ENCODE results near the gene BCAP31. TPM values are rescaled to one million over a fixed set of nuclear protein-coding genes. Genes with fewer than 3 reads are reported as not detected.
A peak's percentile ranks its signal among the peaks of the same experiment; 100 is the strongest.

The BCAP31 gene
- total and polyA plus RNA-seq, 12 donors: 70.2 to 164 (median 85.4) TPM

DNA sequence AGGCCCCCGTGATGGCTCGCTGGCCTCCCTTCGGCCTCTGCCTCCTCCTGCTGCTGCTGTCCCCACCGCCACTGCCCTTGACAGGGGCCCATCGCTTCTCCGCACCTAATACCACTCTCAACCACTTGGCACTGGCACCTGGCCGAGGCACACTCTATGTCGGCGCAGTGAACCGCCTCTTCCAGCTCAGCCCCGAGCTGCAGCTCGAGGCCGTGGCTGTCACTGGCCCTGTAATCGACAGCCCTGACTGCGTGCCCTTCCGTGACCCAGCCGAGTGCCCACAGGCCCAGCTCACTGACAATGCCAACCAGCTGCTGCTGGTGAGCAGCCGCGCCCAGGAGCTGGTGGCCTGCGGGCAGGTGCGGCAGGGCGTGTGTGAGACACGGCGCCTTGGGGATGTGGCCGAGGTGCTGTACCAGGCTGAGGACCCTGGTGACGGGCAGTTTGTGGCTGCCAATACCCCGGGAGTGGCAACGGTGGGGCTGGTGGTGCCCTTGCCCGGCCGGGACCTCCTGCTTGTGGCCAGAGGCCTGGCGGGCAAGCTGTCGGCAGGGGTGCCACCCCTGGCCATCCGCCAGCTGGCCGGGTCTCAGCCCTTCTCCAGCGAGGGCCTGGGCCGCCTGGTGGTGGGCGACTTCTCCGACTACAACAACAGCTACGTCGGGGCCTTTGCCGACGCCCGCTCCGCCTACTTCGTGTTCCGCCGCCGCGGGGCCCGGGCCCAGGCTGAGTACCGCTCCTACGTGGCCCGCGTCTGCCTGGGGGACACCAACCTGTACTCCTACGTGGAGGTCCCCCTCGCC is 42.9 kb upstream of the BCAP31 start:
- Histone ChIP-seq H3K9me3 (no peaks in the 10 kb centered on the region), H3K27me3 (peaks cover 0 to 11% (median 0%) of the 10 kb centered on the region in 7 donors), H3K27ac (no peak overlapping the region), H3K4me3 (no peak overlapping the region), H3K4me1 (peaks cover 3 to 23% (median 15%) of the 10 kb centered on the region in 9 donors), H3K36me3 (no peaks in the 10 kb centered on the region)
- intact Hi-C loops (cut with DNase I): loop anchor here in 2 of 10 donors (5.0 to 10.0 kb wide), 2 partner anchors 185 to 188 kb away; no protein-coding TSS in a partner anchor
- 90 to 94% methylated on average over 30 to 54 of the region's 56 CpGs for WGBS, 2 donors
- TF ChIP-seq, protein P1, sequence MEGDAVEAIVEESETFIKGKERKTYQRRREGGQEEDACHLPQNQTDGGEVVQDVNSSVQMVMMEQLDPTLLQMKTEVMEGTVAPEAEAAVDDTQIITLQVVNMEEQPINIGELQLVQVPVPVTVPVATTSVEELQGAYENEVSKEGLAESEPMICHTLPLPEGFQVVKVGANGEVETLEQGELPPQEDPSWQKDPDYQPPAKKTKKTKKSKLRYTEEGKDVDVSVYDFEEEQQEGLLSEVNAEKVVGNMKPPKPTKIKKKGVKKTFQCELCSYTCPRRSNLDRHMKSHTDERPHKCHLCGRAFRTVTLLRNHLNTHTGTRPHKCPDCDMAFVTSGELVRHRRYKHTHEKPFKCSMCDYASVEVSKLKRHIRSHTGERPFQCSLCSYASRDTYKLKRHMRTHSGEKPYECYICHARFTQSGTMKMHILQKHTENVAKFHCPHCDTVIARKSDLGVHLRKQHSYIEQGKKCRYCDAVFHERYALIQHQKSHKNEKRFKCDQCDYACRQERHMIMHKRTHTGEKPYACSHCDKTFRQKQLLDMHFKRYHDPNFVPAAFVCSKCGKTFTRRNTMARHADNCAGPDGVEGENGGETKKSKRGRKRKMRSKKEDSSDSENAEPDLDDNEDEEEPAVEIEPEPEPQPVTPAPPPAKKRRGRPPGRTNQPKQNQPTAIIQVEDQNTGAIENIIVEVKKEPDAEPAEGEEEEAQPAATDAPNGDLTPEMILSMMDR (IDR thresholded peaks at IDR 0.05): no peak
- DNase-seq (peak in 1 of 2 donors; percentile 10), ATAC-seq (no peak)

DNA sequence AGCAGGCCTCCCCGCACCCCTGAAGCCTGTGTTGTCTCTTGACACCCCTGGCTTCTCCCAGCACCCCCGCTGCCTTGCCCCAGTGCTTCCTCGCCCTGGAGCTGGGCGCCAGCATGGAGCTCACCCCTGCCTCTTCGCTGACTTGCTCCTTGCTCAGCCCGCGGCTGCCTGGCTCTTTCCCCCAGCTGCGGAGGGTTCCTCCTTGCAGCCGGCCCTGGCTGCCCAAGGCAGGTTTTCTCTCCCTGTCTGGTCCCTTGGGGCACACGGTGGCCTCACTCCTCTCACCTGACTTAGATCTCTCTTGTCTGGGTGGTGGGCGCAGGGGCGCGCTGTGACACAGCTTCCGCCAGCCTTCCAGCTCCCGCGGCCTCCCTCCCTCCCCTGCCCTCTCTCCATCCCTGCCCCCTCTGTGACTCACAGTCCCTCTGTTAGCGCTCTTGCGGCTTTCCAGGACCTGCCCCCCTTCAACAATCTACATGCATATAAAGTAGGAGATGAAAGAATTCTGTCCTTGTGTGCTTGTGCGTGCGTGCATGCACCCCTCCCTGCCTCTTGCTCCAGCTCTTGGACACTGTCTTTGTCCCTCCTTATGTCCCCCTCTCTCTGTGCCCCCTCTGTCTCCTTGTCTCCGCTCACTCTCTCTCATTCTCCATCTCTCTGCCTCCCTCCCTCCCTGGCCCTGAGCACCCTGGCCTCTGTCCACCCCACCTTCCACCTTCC is 42.1 kb upstream of the BCAP31 start:
- intact Hi-C loops (cut with DNase I): loop anchor here in 2 of 10 donors (5.0 to 10.0 kb wide), 2 partner anchors 186 to 189 kb away; no protein-coding TSS in a partner anchor
- DNase-seq: peak in 1 of 2 donors; percentile 11
- H3K27me3 ChIP-seq: peaks cover 0 to 11% (median 0%) of the 10 kb centered on the region in 7 donors
- peak overlapping the region in 6 of 10 donors; percentile 14 to 48 (median 38) for H3K27ac ChIP-seq
- H3K36me3 ChIP-seq: no peaks in the 10 kb centered on the region
- peak overlapping the region in 3 of 10 donors; percentile 10 to 26 (median 10) for H3K4me3 ChIP-seq
- H3K4me1 ChIP-seq: peaks cover 3 to 23% (median 15%) of the 10 kb centered on the region in 9 donors
- 52 to 64% methylated on average over 17 to 21 of the region's 21 CpGs for WGBS, 2 donors
- TF ChIP-seq, protein P1 (IDR thresholded peaks at IDR 0.05): no peak
- ATAC-seq: no peak
- H3K9me3 ChIP-seq: no peaks in the 10 kb centered on the region

DNA sequence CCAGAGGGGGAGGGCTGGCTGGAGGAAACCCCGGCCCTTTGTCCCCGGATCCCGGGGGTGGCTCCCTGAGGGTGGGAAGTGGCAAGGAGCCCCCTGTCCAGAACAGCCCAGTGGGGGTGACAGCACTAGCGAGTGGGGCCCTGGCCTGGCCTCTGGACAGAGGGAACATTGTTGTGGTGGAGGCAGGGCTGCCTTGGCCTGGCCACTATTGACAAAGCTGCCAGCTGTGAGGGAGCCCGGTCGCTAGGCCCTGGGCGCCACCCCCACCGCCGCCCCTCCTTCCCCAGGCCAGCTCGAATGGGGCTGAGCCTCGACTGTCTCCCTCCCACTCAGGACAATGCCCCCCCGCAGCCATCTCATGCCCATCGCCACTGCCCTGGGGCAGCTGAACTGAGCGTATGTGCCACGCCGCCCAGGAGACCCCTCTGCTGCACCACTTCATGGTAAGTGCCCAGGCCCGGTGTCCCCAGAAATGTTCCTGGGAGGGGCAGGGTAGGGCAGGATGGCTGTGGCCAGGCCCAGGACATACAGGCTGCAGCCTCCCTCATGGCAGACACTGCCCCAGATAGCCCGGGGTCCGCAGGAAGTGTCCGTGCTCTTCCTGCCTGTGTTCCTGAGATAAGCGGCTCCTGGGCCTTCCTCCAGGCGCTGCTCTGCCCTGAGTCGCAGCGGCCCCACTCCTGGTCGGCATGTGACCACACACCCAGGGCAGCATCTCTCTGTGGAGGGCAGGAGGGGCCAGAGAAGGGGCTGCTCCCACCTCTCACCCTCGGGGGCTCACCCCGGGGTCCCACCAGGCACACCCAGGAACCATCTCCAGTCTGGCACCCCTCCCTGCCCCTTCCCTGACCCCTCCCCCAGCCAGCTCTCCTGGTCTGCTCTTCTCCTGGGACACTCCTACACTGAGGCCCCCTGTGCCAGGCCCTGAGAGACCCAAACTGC is 41.2 kb upstream of the BCAP31 start:
- H3K36me3 ChIP-seq: no peaks in the 10 kb centered on the region
- H3K27me3 ChIP-seq: peaks cover 0 to 11% (median 0%) of the 10 kb centered on the region in 7 donors
- WGBS, 2 donors: 35 to 58% methylated on average over 14 to 26 of the region's 27 CpGs
- peak in 1 of 2 donors; percentile 30 for DNase-seq
- no peaks in the 10 kb centered on the region for H3K9me3 ChIP-seq
- intact Hi-C loops (cut with DNase I): loop anchor here in 5 of 10 donors (2.0 to 10.0 kb wide), 6 partner anchors 29 to 189 kb away; partner anchors contain the start of genes IDH3G (in 1 of the 5) and SSR4 (in 1 of the 5)
- TF ChIP-seq, protein P1 (IDR thresholded peaks at IDR 0.05): no peak
- ATAC-seq: peak; percentile 27 to 80 (median 63)
- peaks cover 3 to 23% (median 15%) of the 10 kb centered on the region in 9 donors for H3K4me1 ChIP-seq
- peak overlapping the region in 9 of 10 donors; percentile 12 to 52 (median 39) for H3K27ac ChIP-seq
- H3K4me3 ChIP-seq: peak overlapping the region in 3 of 10 donors; percentile 10 to 26 (median 10)
